Adrenal gland (tissue), 12 donors: ENCODE measurements around the gene PRKN. TPM values are rescaled to one million over a fixed set of nuclear protein-coding genes. Genes with fewer than 3 reads are reported as not detected.

Experiments
- DNase-seq, 7 donors: peaks; one replicate each; pipeline ENCODE4 v3.0.0-alpha.2; 2019 to 2020
- H3K27ac ChIP-seq, 5 donors: fragments of 200-600 bp; sonication (generic) in 4 of 5; 1 replicate in 3 of 5; 2 replicates in 2 of 5; pipeline versions ENCODE4 v1.5.1 to v1.8.0; 2016 to 2020; ENCODE audit warnings: mild to moderate bottlenecking in 1 of 5
- H3K27me3 ChIP-seq: fragments of 200-600 bp; 2 replicates; pipeline ENCODE4 v1.8.0; 2021
- H3K36me3 ChIP-seq, 2 donors: fragments of 200-600 bp; replicated peaks in 1 of 2; 1 replicate in 1 of 2; 2 replicates in 1 of 2; pipeline versions ENCODE4 v1.5.1 to v1.8.0; 2018 to 2022
- H3K4me1 ChIP-seq, 2 donors: fragments of 200-600 bp; replicated peaks in 1 of 2; 1 replicate in 1 of 2; 2 replicates in 1 of 2; pipeline versions ENCODE4 v1.5.1 to v1.8.0; 2018 to 2021
- H3K4me3 ChIP-seq, 4 donors: fragments of 200-600 bp; sonication (generic) in 3 of 4; one replicate each; pipeline ENCODE4 v1.5.1; 2016 to 2018
- H3K9me3 ChIP-seq, 3 donors: fragments of 200-600 bp; sonication (generic) in 1 of 3; replicated peaks in 1 of 3; 1 replicate in 2 of 3; 2 replicates in 1 of 3; pipeline versions ENCODE4 v1.5.1 to v1.8.0; 2016 to 2021
- POLR2A ChIP-seq, 2 donors: fragments of 450-650 bp; IDR thresholded peaks; one replicate each; pipeline ENCODE4 v1.6.1; 2017; ENCODE audit warnings: antibody characterized with exemption in 2 of 2, mild to moderate bottlenecking in 2 of 2, moderate library complexity in 1 of 2
- WGBS, 4 donors: extraction: QIAGEN DNeasy Blood & Tissue Kit in 2 of 4; methylation state at CpG; one replicate each; pipeline versions ENCODE4 v1.1.5 to v1.1.7; 2013 to 2017; 5-methylcytosine and 5-hydroxymethylcytosine counted together
- intact Hi-C, 2 donors: fragments of 100-400 bp; cut with DNase I; formaldehyde crosslinking; loops; one replicate each; pipeline versions ENCODE4 v1.14.1 to v1.15.0; 2022 to 2023
- polyA plus RNA-seq, 3 donors: library from polyadenylated mRNA; stranded (reverse); fragments of 200-250 nt in 2 of 3; fragments of 350-450 nt in 1 of 3; fragmentation: Illumina TruSeq in 1 of 3; extraction: RNeasy Lipid Tissue Mini Kit (QIAGEN cat#74804) in 1 of 3; gene quantifications; one replicate each; pipeline ENCODE4 v1.2.3, GENCODE V29; 2013 to 2014
- total RNA-seq, 9 donors: library from RNA; depleted of rRNA in 4 of 9; stranded (reverse); fragments of >200 nt in 4 of 9; fragments of 120-200 nt in 1 of 9; fragmentation: NEBNext Ultra II Directional in 1 of 9; extraction: Animal tissue kit (Norgen Biotek cat#: 25700) in 1 of 9; gene quantifications; one replicate each; pipeline versions ENCODE4 v1.1.0 to v1.2.4, GENCODE V29; 2013 to 2023
- TF ChIP-seq, protein P1 (sequence below), 6 experiments: fragments of 450-650 bp in 4 of 6; fragments of 200-600 bp in 2 of 6; sonication (generic) in 1 of 6; IDR thresholded peaks; 1 replicate in 5 of 6; 2 replicates in 1 of 6; pipeline versions ENCODE4 v1.5.1 to v1.8.0; 2016 to 2021; ENCODE audit warnings: antibody characterized with exemption in 6 of 6, mild to moderate bottlenecking in 2 of 6, moderate library complexity in 1 of 6
- donor health status: healthy with polysubstance abuse.
- donor health status: Bipolar disorder and iron deficiency.
- donor health status: DM: yes; HTN: yes; CAD: no.
- donor health status: DM: no; HTN: no; CAD: no.
- donor health status: DM: no; HTN: no; CAD: no.
- donor health status: DM: yes; HTN: yes; CAD: no.

The PRKN gene
- total and polyA plus RNA-seq, 12 donors: 1.9 to 159 (median 13.3) TPM

DNA sequence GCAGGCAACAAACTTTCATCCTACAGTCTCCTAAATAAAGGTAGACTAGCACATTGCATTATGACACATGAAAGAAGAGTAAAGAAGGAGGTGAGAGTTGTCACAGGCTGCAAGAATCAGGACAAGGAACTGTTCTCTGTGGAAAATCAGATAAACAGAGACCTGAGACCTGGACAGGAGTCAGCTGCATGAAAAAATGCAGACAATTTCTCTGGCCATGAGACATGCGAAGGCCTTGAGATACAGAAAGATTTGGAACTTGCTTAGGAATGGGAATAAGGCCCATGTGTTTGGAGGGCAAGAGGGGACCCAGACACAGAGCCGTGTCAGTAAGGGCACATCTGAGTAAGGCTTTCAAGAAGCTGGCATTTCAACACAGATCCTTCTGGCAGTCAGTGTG, 779.1 kb downstream of the PRKN start:
- WGBS, 4 donors: 63 to 79% (median 68%) methylated on average over 2 of the region's 2 CpGs
- Histone ChIP-seq H3K36me3 (no peaks in the 10 kb centered on the region), H3K4me3 (no peak overlapping the region), H3K4me1 (peaks cover 0 to 11% of the 10 kb centered on the region in 2 donors), H3K27me3 (no peaks in the 10 kb centered on the region), H3K9me3 (no peaks in the 10 kb centered on the region), H3K27ac (no peak overlapping the region)
- TF ChIP-seq POLR2A (IDR thresholded peaks at IDR 0.05): no peak
- TF ChIP-seq, protein P1, sequence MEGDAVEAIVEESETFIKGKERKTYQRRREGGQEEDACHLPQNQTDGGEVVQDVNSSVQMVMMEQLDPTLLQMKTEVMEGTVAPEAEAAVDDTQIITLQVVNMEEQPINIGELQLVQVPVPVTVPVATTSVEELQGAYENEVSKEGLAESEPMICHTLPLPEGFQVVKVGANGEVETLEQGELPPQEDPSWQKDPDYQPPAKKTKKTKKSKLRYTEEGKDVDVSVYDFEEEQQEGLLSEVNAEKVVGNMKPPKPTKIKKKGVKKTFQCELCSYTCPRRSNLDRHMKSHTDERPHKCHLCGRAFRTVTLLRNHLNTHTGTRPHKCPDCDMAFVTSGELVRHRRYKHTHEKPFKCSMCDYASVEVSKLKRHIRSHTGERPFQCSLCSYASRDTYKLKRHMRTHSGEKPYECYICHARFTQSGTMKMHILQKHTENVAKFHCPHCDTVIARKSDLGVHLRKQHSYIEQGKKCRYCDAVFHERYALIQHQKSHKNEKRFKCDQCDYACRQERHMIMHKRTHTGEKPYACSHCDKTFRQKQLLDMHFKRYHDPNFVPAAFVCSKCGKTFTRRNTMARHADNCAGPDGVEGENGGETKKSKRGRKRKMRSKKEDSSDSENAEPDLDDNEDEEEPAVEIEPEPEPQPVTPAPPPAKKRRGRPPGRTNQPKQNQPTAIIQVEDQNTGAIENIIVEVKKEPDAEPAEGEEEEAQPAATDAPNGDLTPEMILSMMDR (IDR thresholded peaks at IDR 0.05): no peak
- intact Hi-C loops: no loop called here
- no peak for DNase-seq

- TF ChIP-seq POLR2A (IDR thresholded peaks at IDR 0.05): no peak
- TF ChIP-seq, protein P1 (IDR thresholded peaks at IDR 0.05): no peak
- no peak overlapping the region for H3K4me3 ChIP-seq
- DNase-seq: no peak
- no peaks in the 10 kb centered on the region for H3K9me3 ChIP-seq
- H3K36me3 ChIP-seq: no peaks in the 10 kb centered on the region
- intact Hi-C loops: no loop called here
- H3K4me1 ChIP-seq: peaks cover 0 to 11% of the 10 kb centered on the region in 2 donors
- no peaks in the 10 kb centered on the region for H3K27me3 ChIP-seq
- no peak overlapping the region for H3K27ac ChIP-seq
- 90 to 92% (median 91%) methylated on average over 4 of the region's 4 CpGs for WGBS, 4 donors
These were observed 780.2 kb downstream of the PRKN start for GRCh38 chr6:161947371-161947770.

GRCh38 chr6:161946461-161946860, 781.1 kb downstream of the PRKN start:
- H3K36me3 ChIP-seq: no peaks in the 10 kb centered on the region
- intact Hi-C loops: no loop called here
- no peaks in the 10 kb centered on the region for H3K27me3 ChIP-seq
- no peaks in the 10 kb centered on the region for H3K9me3 ChIP-seq
- peaks cover 0 to 8% of the 10 kb centered on the region in 2 donors for H3K4me1 ChIP-seq
- 79 to 86% (median 84%) methylated on average over 3 of the region's 3 CpGs for WGBS, 4 donors
- DNase-seq: no peak
- no peak overlapping the region for H3K27ac ChIP-seq
- no peak overlapping the region for H3K4me3 ChIP-seq
- TF ChIP-seq, protein P1 (IDR thresholded peaks at IDR 0.05): no peak
- no peak for TF ChIP-seq POLR2A (IDR thresholded peaks at IDR 0.05)

GRCh38 chr6:161943561-161943960, 784.0 kb downstream of the PRKN start:
- no peak overlapping the region for H3K4me3 ChIP-seq
- H3K4me1 ChIP-seq: no peaks in the 10 kb centered on the region
- H3K27me3 ChIP-seq: no peaks in the 10 kb centered on the region
- no peak for TF ChIP-seq POLR2A (IDR thresholded peaks at IDR 0.05)
- TF ChIP-seq, protein P1 (IDR thresholded peaks at IDR 0.05): no peak
- DNase-seq: no peak
- H3K9me3 ChIP-seq: no peaks in the 10 kb centered on the region
- intact Hi-C loops: no loop called here
- no peak overlapping the region for H3K27ac ChIP-seq
- H3K36me3 ChIP-seq: no peaks in the 10 kb centered on the region
